Measurements from ENCODE around the gene NR1I3.
"Not testable (repeated sequence)": the region's sequence is repeated elsewhere in the genome, so short reads cannot be mapped to it uniquely, and the experiment has no call there.

Gene NR1I3

DNA sequence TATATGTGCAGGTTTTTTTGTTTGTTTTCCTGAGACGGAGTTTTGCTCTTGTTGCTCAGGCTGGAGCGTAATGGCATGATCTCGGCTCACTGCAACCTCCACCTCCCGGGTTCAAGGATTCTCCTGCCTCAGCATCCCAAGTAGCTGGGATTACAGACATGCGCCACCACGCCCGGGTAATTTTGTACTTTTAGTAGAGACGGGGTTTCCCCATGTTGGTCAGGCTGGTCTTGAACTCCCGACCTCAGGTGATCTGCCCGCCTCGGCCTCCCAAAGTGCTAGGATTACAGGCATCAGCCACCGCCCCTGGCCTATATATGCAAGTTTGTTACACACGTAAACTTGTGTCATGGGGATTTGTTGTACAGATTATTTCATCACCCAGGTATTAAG, 13.3 kb downstream of the NR1I3 start:
- not testable (repeated sequence) for H3K14ac ChIP-seq (ENCODE audit: low read length); H3K18ac ChIP-seq (ENCODE audit: low read length); H2BK5ac ChIP-seq (ENCODE audit: low read length); H2BK12ac ChIP-seq (ENCODE audit: low read length); H3K27me3 ChIP-seq (ENCODE audit: control insufficient read depth in 3 of 3, insufficient read depth in 3 of 3, low read depth in 1 of 3, low read length in 3 of 3); H2BK15ac ChIP-seq (ENCODE audit: low read length); H2BK120ac ChIP-seq (ENCODE audit: low read depth, low read length); H4K8ac ChIP-seq (ENCODE audit: low read depth, low read length); H3K9ac ChIP-seq (ENCODE audit: low read depth, low read length, poor library complexity); H4K91ac ChIP-seq (ENCODE audit: low read depth, low read length, poor library complexity); H3K4ac ChIP-seq (ENCODE audit: low read length); H3K4me2 ChIP-seq (ENCODE audit: insufficient read depth, low read length, poor library complexity, severe bottlenecking); H3K4me3 ChIP-seq (ENCODE audit: low read length in 2 of 2); H2AK5ac ChIP-seq (ENCODE audit: low read depth, low read length); H3K27ac ChIP-seq (replicated peaks; ENCODE audit: low read length); H3K9me3 ChIP-seq (replicated peaks in 1 of 2; ENCODE audit: control insufficient read depth in 2 of 2, insufficient read depth in 1 of 2, low read depth in 1 of 2, low read length in 2 of 2); H3K79me1 ChIP-seq (ENCODE audit: low read depth, low read length); H3K23ac ChIP-seq (ENCODE audit: low read depth, low read length, poor library complexity); H2AFZ ChIP-seq (ENCODE audit: low read length); DNase-seq (ENCODE audit: low spot score)
- H3K36me3 ChIP-seq (replicated peaks in 1 of 2; ENCODE audit: control insufficient read depth in 2 of 2, insufficient read depth in 2 of 2, low read length in 2 of 2), result peaks cover 5 to 16% of the 10 kb centered on the region in 2 donors
- H3K4me1 ChIP-seq (ENCODE audit: control insufficient read depth in 2 of 2, insufficient read depth in 1 of 2, low read depth in 1 of 2, low read length in 2 of 2), result peaks cover 6 to 11% of the 10 kb centered on the region in 2 donors
- no CpG with 5 or more reads among the region's 13 CpGs for WGBS, 2 donors (ENCODE audit: extremely low coverage in 2 of 2, insufficient read length in 2 of 2, insufficient replicate concordance in 1 of 2)

DNA sequence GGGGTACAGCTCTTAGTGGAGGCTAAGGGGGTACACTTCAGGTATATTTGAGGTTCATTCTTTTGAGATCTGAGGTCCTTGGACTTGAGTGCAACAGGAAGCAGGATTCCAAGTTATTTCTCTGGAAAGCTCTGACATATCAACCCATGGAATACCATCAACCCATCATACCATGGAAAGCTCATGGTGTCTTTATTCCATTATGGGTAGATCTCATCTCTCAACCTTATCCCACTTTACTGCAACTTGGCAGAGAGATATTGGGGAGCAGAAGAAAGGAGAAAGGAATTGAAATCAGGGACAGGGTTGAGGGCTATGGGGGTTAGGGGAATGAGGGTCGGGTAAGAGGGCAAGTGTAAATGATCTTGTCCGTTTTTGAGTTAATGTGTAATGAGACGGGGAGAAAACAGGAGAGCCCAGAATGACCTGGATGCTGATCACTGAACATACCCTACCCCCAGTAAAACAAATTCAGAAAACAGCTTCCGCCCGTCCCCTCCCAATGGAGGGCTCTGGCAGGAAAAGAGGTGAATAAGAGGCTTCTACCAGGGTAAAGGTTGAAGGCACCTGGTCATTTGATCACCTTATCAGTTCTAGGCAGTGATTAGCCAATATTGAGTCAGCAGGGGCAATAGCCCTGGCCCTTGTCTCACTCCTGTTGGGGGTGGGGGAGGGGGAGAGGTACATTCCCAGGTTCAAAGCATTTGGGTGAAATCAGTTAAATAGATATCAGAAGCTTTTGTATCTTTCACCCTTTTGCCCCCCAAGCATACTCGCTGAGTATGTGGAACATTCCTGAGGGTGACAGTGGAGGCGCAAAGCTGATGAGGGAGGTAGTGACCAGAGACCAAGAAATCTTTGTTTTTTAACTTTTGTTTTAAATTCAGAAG, 14.0 kb downstream of the NR1I3 start:
- DNase-seq (ENCODE audit: low spot score), result no peak
- Histone ChIP-seq H4K91ac (ENCODE audit: low read depth, low read length, poor library complexity) (no peak overlapping the region), H3K27ac (replicated peaks; ENCODE audit: low read length) (no peak overlapping the region)

DNA sequence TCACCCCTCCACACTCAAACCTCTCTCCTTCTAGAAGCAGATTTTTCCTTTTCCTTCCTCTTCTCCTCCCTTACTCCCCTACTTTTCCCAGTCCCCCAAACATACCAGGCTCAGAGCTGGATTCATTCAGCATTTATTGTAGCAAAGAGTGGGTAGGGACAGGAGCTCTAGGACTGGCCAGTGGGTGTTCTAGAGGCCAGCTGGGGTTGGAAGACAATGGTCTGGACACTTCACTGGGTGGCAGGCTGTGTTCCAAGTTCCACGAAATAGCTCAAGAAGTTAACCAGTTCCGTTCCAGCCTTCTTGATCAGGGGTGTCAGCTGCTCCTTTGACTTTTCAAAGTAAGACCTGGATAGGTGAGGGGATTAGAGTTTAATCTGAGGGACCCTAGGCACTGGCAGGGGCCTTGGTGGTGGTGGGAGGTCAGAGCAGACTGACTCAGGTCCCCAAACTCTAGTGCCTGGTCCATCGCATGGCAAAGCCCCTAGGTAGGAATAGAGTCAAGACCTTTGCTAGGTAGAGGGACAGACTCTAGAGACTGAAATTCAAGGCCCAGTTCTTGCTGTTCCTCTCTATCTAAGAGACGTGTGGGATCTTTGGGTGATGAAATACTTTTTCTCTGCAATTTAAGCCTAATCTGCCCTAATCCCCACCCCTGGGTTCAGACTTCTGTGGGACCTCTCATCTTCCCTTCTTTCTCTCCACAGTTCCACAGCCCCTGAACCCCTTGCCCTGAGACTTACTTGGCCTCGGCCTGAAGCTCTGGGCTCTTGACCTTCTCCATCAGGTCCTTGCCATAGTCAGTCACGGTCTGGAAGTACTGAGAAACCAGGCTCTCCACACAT, 15.6 kb downstream of the NR1I3 start:
- no peak for DNase-seq (ENCODE audit: low spot score)
- H3K14ac ChIP-seq (ENCODE audit: low read length), result no peak overlapping the region
- H2BK5ac ChIP-seq (ENCODE audit: low read length), result no peak overlapping the region
- no peak overlapping the region for H3K4ac ChIP-seq (ENCODE audit: low read length)
- H2BK15ac ChIP-seq (ENCODE audit: low read length), result no peak overlapping the region
- H3K4me2 ChIP-seq (ENCODE audit: insufficient read depth, low read length, poor library complexity, severe bottlenecking), result no peak overlapping the region
- H2BK12ac ChIP-seq (ENCODE audit: low read length), result no peak overlapping the region
- no peak overlapping the region for H3K27ac ChIP-seq (replicated peaks; ENCODE audit: low read length)
- no peaks in the 10 kb centered on the region for H3K36me3 ChIP-seq (replicated peaks in 1 of 2; ENCODE audit: control insufficient read depth in 2 of 2, insufficient read depth in 2 of 2, low read length in 2 of 2)
- peaks cover 6 to 9% of the 10 kb centered on the region in 2 donors for H3K4me1 ChIP-seq (ENCODE audit: control insufficient read depth in 2 of 2, insufficient read depth in 1 of 2, low read depth in 1 of 2, low read length in 2 of 2)
- no peak overlapping the region for H4K91ac ChIP-seq (ENCODE audit: low read depth, low read length, poor library complexity)
- no peak overlapping the region for H2BK120ac ChIP-seq (ENCODE audit: low read depth, low read length)
- no peak overlapping the region for H3K18ac ChIP-seq (ENCODE audit: low read length)
- no peak overlapping the region for H2AFZ ChIP-seq (ENCODE audit: low read length)
- no peak overlapping the region for H3K9ac ChIP-seq (ENCODE audit: low read depth, low read length, poor library complexity)
- H2AK5ac ChIP-seq (ENCODE audit: low read depth, low read length), result no peak overlapping the region
- WGBS, 2 donors (ENCODE audit: extremely low coverage in 2 of 2, insufficient read length in 2 of 2, insufficient replicate concordance in 1 of 2), result no CpG with 5 or more reads among the region's 6 CpGs
- no peak overlapping the region for H4K8ac ChIP-seq (ENCODE audit: low read depth, low read length)
- H3K4me3 ChIP-seq (ENCODE audit: low read length in 2 of 2), result no peak overlapping the region
- H3K23ac ChIP-seq (ENCODE audit: low read depth, low read length, poor library complexity), result no peak overlapping the region
- H3K79me1 ChIP-seq (ENCODE audit: low read depth, low read length), result no peaks in the 10 kb centered on the region
- peaks cover 0 to 4% (median 0%) of the 10 kb centered on the region in 3 experiments for H3K27me3 ChIP-seq (ENCODE audit: control insufficient read depth in 3 of 3, insufficient read depth in 3 of 3, low read depth in 1 of 3, low read length in 3 of 3)
- no peaks in the 10 kb centered on the region for H3K9me3 ChIP-seq (replicated peaks in 1 of 2; ENCODE audit: control insufficient read depth in 2 of 2, insufficient read depth in 1 of 2, low read depth in 1 of 2, low read length in 2 of 2)

More for the DNA sequence above, 14.0 kb downstream of the NR1I3 start:
- no peak overlapping the region for H4K8ac ChIP-seq (ENCODE audit: low read depth, low read length)
- WGBS, 2 donors (ENCODE audit: extremely low coverage in 2 of 2, insufficient read length in 2 of 2, insufficient replicate concordance in 1 of 2), result no CpG with 5 or more reads among the region's 7 CpGs
- H3K18ac ChIP-seq (ENCODE audit: low read length), result no peak overlapping the region
- no peak overlapping the region for H3K23ac ChIP-seq (ENCODE audit: low read depth, low read length, poor library complexity)
- H2BK120ac ChIP-seq (ENCODE audit: low read depth, low read length), result no peak overlapping the region
- no peaks in the 10 kb centered on the region for H3K9me3 ChIP-seq (replicated peaks in 1 of 2; ENCODE audit: control insufficient read depth in 2 of 2, insufficient read depth in 1 of 2, low read depth in 1 of 2, low read length in 2 of 2)
- no peak overlapping the region for H3K4me2 ChIP-seq (ENCODE audit: insufficient read depth, low read length, poor library complexity, severe bottlenecking)
- peaks cover 6 to 11% of the 10 kb centered on the region in 2 donors for H3K4me1 ChIP-seq (ENCODE audit: control insufficient read depth in 2 of 2, insufficient read depth in 1 of 2, low read depth in 1 of 2, low read length in 2 of 2)
- H2BK15ac ChIP-seq (ENCODE audit: low read length), result no peak overlapping the region
- no peak overlapping the region for H2AFZ ChIP-seq (ENCODE audit: low read length)
- peaks cover 0 to 10% of the 10 kb centered on the region in 2 donors for H3K36me3 ChIP-seq (replicated peaks in 1 of 2; ENCODE audit: control insufficient read depth in 2 of 2, insufficient read depth in 2 of 2, low read length in 2 of 2)
- no peak overlapping the region for H2AK5ac ChIP-seq (ENCODE audit: low read depth, low read length)
- H3K9ac ChIP-seq (ENCODE audit: low read depth, low read length, poor library complexity), result no peak overlapping the region
- H3K4ac ChIP-seq (ENCODE audit: low read length), result no peak overlapping the region
- H3K4me3 ChIP-seq (ENCODE audit: low read length in 2 of 2), result no peak overlapping the region
- H3K14ac ChIP-seq (ENCODE audit: low read length), result no peak overlapping the region
- H2BK12ac ChIP-seq (ENCODE audit: low read length), result no peak overlapping the region
- no peak overlapping the region for H2BK5ac ChIP-seq (ENCODE audit: low read length)
- no peaks in the 10 kb centered on the region for H3K79me1 ChIP-seq (ENCODE audit: low read depth, low read length)
- peaks cover 0 to 4% (median 0%) of the 10 kb centered on the region in 3 experiments for H3K27me3 ChIP-seq (ENCODE audit: control insufficient read depth in 3 of 3, insufficient read depth in 3 of 3, low read depth in 1 of 3, low read length in 3 of 3)

DNA sequence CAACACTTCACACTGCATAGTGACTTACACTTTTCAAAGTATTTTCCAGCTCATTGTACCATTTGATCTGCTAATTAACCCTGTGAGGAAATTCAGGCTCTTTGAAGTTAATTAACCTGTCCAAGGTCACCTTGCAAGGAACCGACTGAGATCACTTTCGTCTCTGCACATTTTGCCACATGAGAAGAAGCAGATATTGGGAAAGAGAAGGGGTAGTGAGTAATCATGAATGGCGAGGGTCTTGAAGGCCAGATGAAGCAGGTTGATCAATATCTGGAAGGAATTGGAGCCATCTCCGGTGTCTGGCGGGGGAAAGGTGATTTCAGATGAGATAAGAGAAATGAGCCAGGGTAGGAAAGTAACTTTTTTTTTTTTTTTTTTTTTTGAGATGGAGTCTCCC, 18.0 kb downstream of the NR1I3 start:
- Histone ChIP-seq H3K27me3 (ENCODE audit: control insufficient read depth in 3 of 3, insufficient read depth in 3 of 3, low read depth in 1 of 3, low read length in 3 of 3) (peaks cover 0 to 4% (median 0%) of the 10 kb centered on the region in 3 experiments), H3K4me2 (ENCODE audit: insufficient read depth, low read length, poor library complexity, severe bottlenecking) (no peak overlapping the region), H2BK120ac (ENCODE audit: low read depth, low read length) (no peak overlapping the region), H3K9ac (ENCODE audit: low read depth, low read length, poor library complexity) (no peak overlapping the region), H2BK15ac (ENCODE audit: low read length) (no peak overlapping the region), H3K36me3 (replicated peaks in 1 of 2; ENCODE audit: control insufficient read depth in 2 of 2, insufficient read depth in 2 of 2, low read length in 2 of 2) (peaks cover 0 to 4% of the 10 kb centered on the region in 2 donors), H3K4ac (ENCODE audit: low read length) (no peak overlapping the region), H3K18ac (ENCODE audit: low read length) (no peak overlapping the region), H2AFZ (ENCODE audit: low read length) (no peak overlapping the region), H3K23ac (ENCODE audit: low read depth, low read length, poor library complexity) (no peak overlapping the region), H2BK12ac (ENCODE audit: low read length) (no peak overlapping the region), H3K79me1 (ENCODE audit: low read depth, low read length) (no peaks in the 10 kb centered on the region), H2AK5ac (ENCODE audit: low read depth, low read length) (no peak overlapping the region), H3K4me3 (ENCODE audit: low read length in 2 of 2) (no peak overlapping the region), H3K27ac (replicated peaks; ENCODE audit: low read length) (no peak overlapping the region), H3K4me1 (ENCODE audit: control insufficient read depth in 2 of 2, insufficient read depth in 1 of 2, low read depth in 1 of 2, low read length in 2 of 2) (peaks cover 4 to 6% of the 10 kb centered on the region in 2 donors), H2BK5ac (ENCODE audit: low read length) (no peak overlapping the region), H3K9me3 (replicated peaks in 1 of 2; ENCODE audit: control insufficient read depth in 2 of 2, insufficient read depth in 1 of 2, low read depth in 1 of 2, low read length in 2 of 2) (no peaks in the 10 kb centered on the region), H4K91ac (ENCODE audit: low read depth, low read length, poor library complexity) (no peak overlapping the region), H4K8ac (ENCODE audit: low read depth, low read length) (no peak overlapping the region), H3K14ac (ENCODE audit: low read length) (no peak overlapping the region)
- no CpG with 5 or more reads among the region's 5 CpGs for WGBS, 2 donors (ENCODE audit: extremely low coverage in 2 of 2, insufficient read length in 2 of 2, insufficient replicate concordance in 1 of 2)
- no peak for DNase-seq (ENCODE audit: low spot score)
